IPS-18c (cell line): ENCODE data around the gene CAPS.

ENCODE experiments used
- H3K4me3 ChIP-seq: 2 replicates; pipeline ENCODE4 v1.7.0; 2013; ENCODE audit warnings: low read depth, mild to moderate bottlenecking, low read length, moderate library complexity; ENCODE audit not compliant: insufficient read depth
- H3K9me3 ChIP-seq: one replicate; pipeline ENCODE4 v1.6.1; 2013; ENCODE audit warnings: mild to moderate bottlenecking, low read length, moderate library complexity; ENCODE audit not compliant: control insufficient read depth, insufficient read depth

Gene CAPS

DNA sequence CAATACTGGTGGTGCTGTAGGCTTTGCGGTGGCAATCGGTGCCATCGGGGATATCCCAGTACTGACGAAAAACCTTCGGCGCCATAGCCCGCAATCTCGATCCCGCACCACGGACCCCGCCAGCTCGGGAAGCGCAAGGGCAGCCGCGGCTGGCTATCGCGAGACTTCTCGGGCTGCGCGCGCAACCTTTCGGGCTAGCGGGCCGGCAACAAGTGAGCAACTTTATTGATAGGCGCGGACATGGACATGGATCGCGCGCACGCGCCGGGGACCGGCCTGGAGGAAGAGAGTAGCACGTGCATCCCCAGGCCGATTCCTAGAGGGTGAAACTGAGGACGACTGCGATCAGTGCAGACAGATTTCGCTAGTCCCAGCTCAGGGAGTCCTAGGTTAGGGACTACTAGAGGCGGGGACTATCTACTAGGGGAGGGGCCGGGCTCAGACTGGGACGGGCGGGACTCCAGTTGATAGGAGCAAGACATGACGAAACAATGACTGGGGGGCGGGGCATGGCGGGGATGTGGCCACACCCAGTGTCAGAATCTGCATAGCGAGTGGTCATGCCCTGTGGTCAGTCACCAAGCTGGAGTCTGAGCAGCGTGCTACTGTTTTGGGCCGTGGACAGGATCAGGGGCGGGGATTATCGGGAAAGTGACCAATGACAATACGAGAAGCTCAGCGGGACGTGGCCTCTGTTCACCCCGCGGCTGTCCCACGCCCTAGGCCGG, 10.3 kb upstream of the CAPS start, which contains the start of gene NDUFA11:
NDUFA11 (minus strand) TSS at position 167 of the 728 bp plus-strand sequence; CDS start at position 85, 82 bp downstream.
- peak within 1 kb of the TSS; percentile 99 for H3K4me3 ChIP-seq

GRCh38 chr19:5904352-5905113, 9.5 kb upstream of the CAPS start, which contains the start of gene VMAC:
TSS of gene VMAC (plus strand) at chr19:5904872. CDS start at chr19:5904891, 19 bp downstream.
- H3K9me3 ChIP-seq: no peaks in the 10 kb centered on the region
- H3K4me3 ChIP-seq: peak within 1 kb of the TSS; percentile 99

More for the DNA sequence above, 10.3 kb upstream of the CAPS start, which contains the start of gene NDUFA11:
- H3K9me3 ChIP-seq: no peaks in the 10 kb centered on the region

- Histone ChIP-seq H3K9me3 (no peaks in the 10 kb centered on the region), H3K4me3 (peak overlapping the region; percentile 84)
Measured at GRCh38 chr19:5905114-5905778, 8.8 kb upstream of the CAPS start.

- no peak overlapping the region for H3K4me3 ChIP-seq
- H3K9me3 ChIP-seq: no peaks in the 10 kb centered on the region
Measured at GRCh38 chr19:5907241-5907640, 6.8 kb upstream of the CAPS start.

GRCh38 chr19:5908773-5909442, 5.1 kb upstream of the CAPS start:
- no peak overlapping the region for H3K4me3 ChIP-seq
- no peaks in the 10 kb centered on the region for H3K9me3 ChIP-seq

GRCh38 chr19:5910638-5910907, 3.5 kb upstream of the CAPS start:
- no peak overlapping the region for H3K4me3 ChIP-seq
- H3K9me3 ChIP-seq: no peaks in the 10 kb centered on the region

GRCh38 chr19:5911366-5911765, 2.7 kb upstream of the CAPS start:
- no peak overlapping the region for H3K4me3 ChIP-seq

GRCh38 chr19:5914358-5914774, 312 bp downstream of the CAPS start:
- H3K4me3 ChIP-seq: no peak overlapping the region
- no peaks in the 10 kb centered on the region for H3K9me3 ChIP-seq

More at GRCh38 chr19:5911366-5911765, 2.7 kb upstream of the CAPS start:
- no peaks in the 10 kb centered on the region for H3K9me3 ChIP-seq

- no peak overlapping the region for H3K4me3 ChIP-seq
- H3K9me3 ChIP-seq: no peaks in the 10 kb centered on the region
Measured at GRCh38 chr19:5914946-5915781, 1.1 kb downstream of the CAPS start.

GRCh38 chr19:5915782-5916165, 1.7 kb downstream of the CAPS start:
- Histone ChIP-seq H3K9me3 (no peaks in the 10 kb centered on the region), H3K4me3 (no peak overlapping the region)

DNA sequence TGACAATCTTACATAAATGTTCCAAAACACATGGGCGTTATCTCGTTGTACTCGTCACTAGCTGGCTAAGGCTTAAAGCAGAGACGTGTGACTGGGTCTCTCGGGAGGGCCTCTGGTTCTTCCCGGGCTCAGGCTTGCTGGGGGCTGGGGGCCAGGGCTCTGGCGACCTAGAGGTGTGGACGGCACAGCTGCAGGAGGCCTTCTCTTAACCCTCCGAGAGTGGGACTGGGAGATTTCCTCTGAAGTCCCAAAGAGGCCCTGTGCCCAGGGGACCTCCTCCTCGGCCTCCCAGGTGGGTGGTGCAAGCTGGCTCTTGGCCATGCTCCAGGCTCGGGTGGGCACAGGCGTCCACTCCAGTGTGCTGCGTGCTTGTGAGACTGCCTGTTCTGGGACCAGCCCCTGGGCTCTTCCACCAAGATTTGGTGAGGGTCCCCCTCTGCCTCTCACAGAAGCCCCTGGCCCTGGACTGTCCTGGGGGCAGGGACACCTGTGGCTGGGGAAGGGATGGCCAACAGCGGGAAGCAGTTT, 2.2 kb downstream of the CAPS start:
- Histone ChIP-seq H3K9me3 (no peaks in the 10 kb centered on the region), H3K4me3 (no peak overlapping the region)

DNA sequence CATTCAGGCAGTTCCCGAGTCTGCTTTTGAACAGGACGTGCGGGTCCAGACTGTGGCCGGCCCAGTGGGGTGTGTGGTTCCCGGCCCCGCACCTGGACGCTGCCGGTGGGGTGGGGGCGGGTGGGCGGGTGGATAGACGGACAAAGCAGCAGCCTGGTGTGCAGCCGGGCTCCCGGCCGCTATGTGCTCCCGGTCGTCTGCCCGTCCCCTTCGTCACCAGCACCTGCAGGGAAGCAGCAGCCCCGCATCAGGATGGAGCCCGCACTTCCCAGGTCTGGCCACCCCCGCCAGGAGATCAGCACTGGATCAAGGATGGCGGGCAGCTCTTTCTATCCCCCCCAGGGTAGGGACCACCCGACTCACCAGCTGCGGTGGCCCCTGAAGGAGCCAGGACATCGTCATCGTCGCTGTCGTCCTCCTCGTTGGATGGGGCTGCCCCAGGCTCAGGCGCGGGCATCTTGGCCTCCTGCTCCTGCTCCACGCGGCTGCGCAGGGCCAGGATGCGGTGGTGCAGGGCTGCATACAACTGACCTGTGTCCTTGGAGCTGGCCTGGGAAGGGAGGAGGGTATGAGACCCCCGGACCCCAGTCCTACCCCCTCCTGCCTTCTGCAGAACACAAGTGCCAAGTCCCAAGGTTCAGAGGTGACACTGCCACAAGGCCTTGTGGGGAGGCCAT, 3.5 kb downstream of the CAPS start:
- no peak overlapping the region for H3K4me3 ChIP-seq
- H3K9me3 ChIP-seq: no peaks in the 10 kb centered on the region

- H3K4me3 ChIP-seq: no peak overlapping the region
- H3K9me3 ChIP-seq: no peaks in the 10 kb centered on the region
Measured at GRCh38 chr19:5918463-5919079, 4.5 kb downstream of the CAPS start.

DNA sequence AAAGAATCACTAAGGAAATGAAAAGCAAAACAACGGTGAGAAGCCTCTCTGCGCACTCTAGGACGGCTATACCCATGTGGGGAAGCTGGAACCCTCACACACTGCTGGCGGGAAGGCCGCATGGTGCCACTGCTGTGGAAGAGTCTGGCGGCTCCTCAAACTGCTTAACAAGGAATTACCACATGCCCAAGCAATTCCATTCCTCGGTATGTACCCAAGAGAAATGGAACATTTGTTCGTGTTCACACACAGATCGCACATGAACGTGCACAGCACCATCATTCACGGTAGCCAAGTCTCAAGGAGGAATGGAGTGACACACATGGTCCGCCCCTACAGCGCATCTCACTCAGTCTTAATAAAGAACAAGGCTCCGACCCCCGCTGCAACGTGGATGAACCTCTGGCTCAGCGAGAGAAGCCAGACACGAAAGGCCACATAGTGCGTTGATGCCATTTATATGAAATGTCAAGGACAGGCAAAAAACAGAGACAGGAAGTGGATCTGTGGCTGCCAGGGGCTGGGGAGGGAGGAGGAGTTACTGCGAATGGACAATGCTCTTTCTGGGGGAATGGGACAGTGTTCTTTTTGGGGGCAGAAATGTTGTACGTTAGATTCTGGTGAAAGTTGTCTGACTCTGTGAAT, 7.6 kb downstream of the CAPS start:
- Histone ChIP-seq H3K4me3 (no peak overlapping the region), H3K9me3 (no peaks in the 10 kb centered on the region)

DNA sequence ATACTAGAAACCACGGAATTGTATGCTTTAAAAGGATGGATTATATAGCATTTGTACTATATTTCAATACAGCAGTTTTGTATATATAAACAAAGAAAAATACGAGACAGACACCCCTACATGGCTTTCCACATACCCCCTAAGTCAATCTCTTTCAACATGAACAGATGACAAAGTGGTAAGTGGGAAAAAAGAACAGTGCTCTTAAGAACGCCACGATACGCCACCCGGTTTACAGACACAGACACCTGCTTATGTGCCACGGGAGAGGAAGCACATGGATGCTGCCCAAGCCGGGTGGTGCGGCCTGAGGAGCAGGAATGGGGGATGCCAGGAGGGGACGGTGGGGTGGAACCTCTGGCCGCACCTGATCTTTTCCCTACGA, 8.1 kb downstream of the CAPS start:
- H3K4me3 ChIP-seq: no peak overlapping the region

More for the DNA sequence above, 8.1 kb downstream of the CAPS start:
- no peaks in the 10 kb centered on the region for H3K9me3 ChIP-seq
